IMR-90 (cell line): ENCODE measurements around the gene BMP4. TPM values are rescaled to one million over a fixed set of nuclear protein-coding genes. Genes with fewer than 3 reads are reported as not detected.
A peak's percentile ranks its signal among the peaks of the same experiment; 100 is the strongest.

Experiments used
- ATAC-seq: fragments of 200-7000 bp; cut with Tn5 transposase; 2 replicates; pipeline ENCODE4 v1.9.1; 2020; ENCODE audit warnings: low read depth, mild to moderate bottlenecking, moderate library complexity
- BruUV-seq: library from RNA; stranded (reverse); fragments of 400-500 nt; replicated peaks from 2 replicates; lab custom pipeline; 2021; lab: Mats Ljungman, UMichigan
- CTCF ChIA-PET: fragments of 300-600 bp; formaldehyde crosslinking; extraction: SDS; loops from one replicate; lab custom pipeline; 2021; ENCODE audit warnings: antibody characterized with exemption; lab: Yijun Ruan, JAX
- POLR2A ChIA-PET: fragments of 300-600 bp; sonication (Branson Sonifier 250); formaldehyde crosslinking; loops from one replicate; lab custom pipeline; 2022; ENCODE audit warnings: antibody characterized with exemption; ENCODE audit not compliant: unreplicated experiment; lab: Charles Lee
- DNase-seq: peaks from one replicate; pipeline ENCODE4 v3.0.0; 2013
- H2AFZ ChIP-seq: replicated peaks from 2 replicates; pipeline ENCODE3; 2013; ENCODE audit warnings: low read length, mild to moderate bottlenecking; ENCODE audit not compliant: poor library complexity
- H2AK5ac ChIP-seq: 2 replicates; pipeline ENCODE4 v1.6.1; 2013; ENCODE audit warnings: low read depth, low read length, inconsistent platforms
- H2AK9ac ChIP-seq: replicated peaks from 2 replicates; pipeline ENCODE3; 2013; ENCODE audit warnings: mild to moderate bottlenecking, low read depth, low read length, moderate library complexity; ENCODE audit not compliant: poor library complexity
- H2BK120ac ChIP-seq: 2 replicates; pipeline ENCODE4 v1.6.1; 2013; ENCODE audit warnings: low read depth, low read length, inconsistent platforms
- H2BK15ac ChIP-seq: 3 replicates; pipeline ENCODE4 v1.6.1; 2013; ENCODE audit warnings: low read depth, low read length, inconsistent platforms
- H2BK20ac ChIP-seq: 2 replicates; pipeline ENCODE4 v1.6.1; 2013; ENCODE audit warnings: low read depth, mild to moderate bottlenecking, inconsistent platforms, low read length, moderate library complexity
- H2BK5ac ChIP-seq: 2 replicates; pipeline ENCODE4 v1.6.1; 2013; ENCODE audit warnings: mild to moderate bottlenecking, low read depth, low read length, inconsistent platforms; ENCODE audit not compliant: poor library complexity, severe bottlenecking
- H3K14ac ChIP-seq: replicated peaks from 2 replicates; pipeline ENCODE4 v1.6.1; 2013; ENCODE audit warnings: low read depth, low read length, inconsistent platforms
- H3K18ac ChIP-seq: 2 replicates; pipeline ENCODE4 v1.6.1; 2013; ENCODE audit warnings: low read depth, low read length, control low read depth
- H3K23ac ChIP-seq: 2 replicates; pipeline ENCODE4 v1.6.1; 2013; ENCODE audit warnings: low read depth, low read length, inconsistent platforms
- H3K27ac ChIP-seq: 2 replicates; pipeline ENCODE4 v1.5.1; 2013; ENCODE audit warnings: mild to moderate bottlenecking, control low read depth, low read length; ENCODE audit not compliant: insufficient read depth
- H3K27me3 ChIP-seq: 2 replicates; pipeline ENCODE4 v1.6.1; 2013; ENCODE audit warnings: low read length; ENCODE audit not compliant: control insufficient read depth, insufficient read depth
- H3K36me3 ChIP-seq: 2 replicates; pipeline ENCODE4 v1.6.1; 2013; ENCODE audit warnings: low read length, mixed read lengths; ENCODE audit not compliant: control insufficient read depth, insufficient read depth
- H3K4ac ChIP-seq: 2 replicates; pipeline ENCODE4 v1.6.1; 2013; ENCODE audit warnings: low read depth, low read length, inconsistent platforms
- H3K4me1 ChIP-seq: 2 replicates; pipeline ENCODE4 v1.6.1; 2013; ENCODE audit warnings: low read length, mixed read lengths; ENCODE audit not compliant: control insufficient read depth, insufficient read depth
- H3K4me2 ChIP-seq: 2 replicates; pipeline ENCODE4 v1.6.1; 2013; ENCODE audit warnings: low read depth, mild to moderate bottlenecking, control low read depth, low read length, moderate library complexity
- H3K4me3 ChIP-seq: 2 replicates; pipeline ENCODE4 v1.5.1; 2013; ENCODE audit warnings: low read depth, mild to moderate bottlenecking, control low read depth, low read length, moderate library complexity; ENCODE audit not compliant: insufficient read depth
- H3K56ac ChIP-seq: 2 replicates; pipeline ENCODE4 v1.6.1; 2013; ENCODE audit warnings: low read length, inconsistent platforms; ENCODE audit not compliant: insufficient read depth; ENCODE audit errors: extremely low read depth
- H3K79me1 ChIP-seq, 2 experiments: 2 replicates each; pipeline ENCODE4 v1.6.1; 2013; ENCODE audit warnings: low read length in 2 of 2, inconsistent platforms in 1 of 2, low read depth in 1 of 2
- H3K9ac ChIP-seq: 2 replicates; pipeline ENCODE4 v1.6.1; 2013; ENCODE audit warnings: low read depth, low read length, control low read depth
- H3K9me1 ChIP-seq: 2 replicates; pipeline ENCODE4 v1.6.1; 2013; ENCODE audit warnings: low read length, inconsistent platforms; ENCODE audit not compliant: insufficient read depth
- H3K9me3 ChIP-seq: 2 replicates; pipeline ENCODE4 v1.6.1; 2013; ENCODE audit warnings: low read length; ENCODE audit not compliant: control insufficient read depth, insufficient read depth
- H4K20me1 ChIP-seq: 2 replicates; pipeline ENCODE4 v1.6.1; 2013; ENCODE audit warnings: low read length, inconsistent platforms; ENCODE audit not compliant: insufficient read depth
- H4K5ac ChIP-seq: 2 replicates; pipeline ENCODE4 v1.6.1; 2013; ENCODE audit warnings: mild to moderate bottlenecking, low read depth, low read length, control low read depth
- H4K8ac ChIP-seq, 2 experiments: 2 replicates each; pipeline ENCODE4 v1.6.1; 2013; ENCODE audit warnings: low read depth in 2 of 2, low read length in 2 of 2, control low read depth in 1 of 2, inconsistent platforms in 1 of 2
- H4K91ac ChIP-seq: 2 replicates; pipeline ENCODE4 v1.6.1; 2013; ENCODE audit warnings: low read depth, low read length, inconsistent platforms; ENCODE audit not compliant: insufficient read depth
- BHLHE40 ChIP-seq: fragments of 150-350 bp; IDR thresholded peaks from 2 replicates; pipeline ENCODE4 v1.6.1; 2016; ENCODE audit warnings: mild to moderate bottlenecking, low read depth, low read length
- CEBPB ChIP-seq: IDR thresholded peaks from 2 replicates; pipeline ENCODE4 v1.6.1; 2012; ENCODE audit warnings: low read depth, low read length, improper control_type of control experiment
- CHD1 ChIP-seq: IDR thresholded peaks from 2 replicates; pipeline ENCODE4 v1.6.1; 2012; ENCODE audit warnings: low read depth, low read length, improper control_type of control experiment
- FOS ChIP-seq: fragments of 150-350 bp; IDR thresholded peaks from 2 replicates; pipeline ENCODE4 v1.6.1; 2016; ENCODE audit warnings: low read depth, low read length
- MAFK ChIP-seq: IDR thresholded peaks from 2 replicates; pipeline ENCODE4 v1.6.1; 2012; ENCODE audit warnings: low read depth, low read length, improper control_type of control experiment
- MAZ ChIP-seq: IDR thresholded peaks from 2 replicates; pipeline ENCODE4 v1.6.1; 2012; ENCODE audit warnings: low read depth, mild to moderate bottlenecking, low read length, improper control_type of control experiment, moderate library complexity, borderline replicate concordance
- MXI1 ChIP-seq: IDR thresholded peaks from 2 replicates; pipeline ENCODE4 v1.6.1; 2012; ENCODE audit warnings: low read depth, mild to moderate bottlenecking, low read length, moderate library complexity, borderline replicate concordance
- NFE2L2 ChIP-seq: fragments of 150-350 bp; IDR thresholded peaks from 2 replicates; pipeline ENCODE4 v1.6.1; 2016; ENCODE audit warnings: low read depth, mild to moderate bottlenecking, low read length
- POLR2A ChIP-seq: IDR thresholded peaks from 2 replicates; pipeline ENCODE4 v1.6.1; 2012; ENCODE audit warnings: mild to moderate bottlenecking, low read depth, low read length
- RAD21 ChIP-seq: IDR thresholded peaks from 2 replicates; pipeline ENCODE4 v1.6.1; 2012; ENCODE audit warnings: low read length, improper control_type of control experiment
- RCOR1 ChIP-seq: IDR thresholded peaks from 2 replicates; pipeline ENCODE4 v1.6.1; 2012; ENCODE audit warnings: mild to moderate bottlenecking, low read length, improper control_type of control experiment; ENCODE audit not compliant: insufficient replicate concordance
- RFX5 ChIP-seq: IDR thresholded peaks from 2 replicates; pipeline ENCODE4 v1.8.0; 2012; ENCODE audit warnings: low read depth, mild to moderate bottlenecking, low read length, moderate library complexity
- SMC3 ChIP-seq: fragments of 150-350 bp; IDR thresholded peaks from 2 replicates; pipeline ENCODE4 v1.6.1; 2016; ENCODE audit warnings: low read depth, mild to moderate bottlenecking, antibody characterized with exemption, low read length, moderate library complexity
- WGBS, 2 experiments: methylation state at CpG; one replicate each; pipeline versions ENCODE4 v1.1.5 to v1.1.7; 2013; ENCODE audit warnings: missing lambda C conversion rate in 2 of 2; ENCODE audit not compliant: insufficient read length in 1 of 2; ENCODE audit errors: extremely low coverage in 2 of 2; 5-methylcytosine and 5-hydroxymethylcytosine counted together
- dilution Hi-C: fragments of 300-500 bp; cut with HindIII; formaldehyde crosslinking; loops from one replicate; pipeline ENCODE4 v1.14.3; 2018; ENCODE audit warnings: low sequenced_read_pairs; ENCODE audit not compliant: unreplicated experiment
- in situ Hi-C: fragments of 300-500 bp; cut with MboI; formaldehyde crosslinking; loops from 3 replicates; pipeline ENCODE4 v1.14.3; 2019; ENCODE audit warnings: low sequenced_read_pairs, inconsistent platforms, mixed read lengths
- intact Hi-C: fragments of 100-400 bp; cut with micrococcal nuclease; formaldehyde crosslinking; loops from 2 replicates; pipeline ENCODE4 v1.10.0; 2022
- polyA plus RNA-seq, 3 experiments: library from polyadenylated mRNA; depleted of rRNA; stranded (reverse); fragments of >200 nt; gene quantifications; 2 replicates each; pipeline ENCODE4 v1.2.3, GENCODE V29; 2012; ENCODE audit warnings: low replicate concordance in 1 of 3
- total RNA-seq: library from RNA; depleted of rRNA; stranded (reverse); fragments of >200 nt; gene quantifications from 2 replicates; pipeline ENCODE4 v1.2.3, GENCODE V29; 2012
- TF ChIP-seq, protein P1 (sequence below): conservative IDR thresholded peaks from 2 replicates; pipeline ENCODE4 v1.5.1; 2012; ENCODE audit warnings: mild to moderate bottlenecking, low read depth, low read length, improper control_type of control experiment
- TF ChIP-seq, protein P2 (sequence below): fragments of 150-350 bp; IDR thresholded peaks from 2 replicates; pipeline ENCODE4 v1.6.1; 2016; ENCODE audit warnings: low read depth, mild to moderate bottlenecking, low read length, moderate library complexity, borderline replicate concordance

Gene BMP4
- total and polyA plus RNA-seq, 2 of the 4 experiments (the other 2 are of a cell fraction): 3.4 to 4.2 TPM

DNA sequence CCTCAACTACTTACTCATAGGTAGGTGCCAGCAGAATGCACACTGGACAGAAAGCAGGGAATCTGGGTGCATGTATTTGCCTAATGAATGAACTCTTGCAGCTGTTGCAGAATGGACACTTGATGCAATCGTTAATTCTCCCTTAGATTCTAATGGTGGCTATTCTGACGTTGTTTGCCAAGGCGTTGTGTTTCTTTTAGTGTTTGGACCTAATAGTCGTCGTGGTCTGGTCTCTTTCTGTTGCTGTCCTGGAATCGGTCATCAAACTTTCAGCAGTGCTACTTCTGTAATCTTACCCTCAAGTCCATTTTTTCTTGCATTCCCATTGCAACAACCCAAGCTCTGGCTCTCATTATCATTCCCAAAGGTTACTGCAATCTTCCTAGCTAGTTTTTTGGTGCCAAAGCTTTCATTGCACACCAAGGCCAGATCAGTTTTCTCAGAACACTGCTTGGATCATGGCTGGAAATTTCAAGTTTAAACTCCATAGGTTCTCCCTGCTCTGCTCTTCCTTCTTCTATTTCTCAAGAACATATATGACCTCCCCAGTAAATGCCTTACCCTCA, 31.3 kb downstream of the BMP4 start:
- BruUV-seq: no TSS peak
- peak overlapping the region; percentile 52 for H3K4me2 ChIP-seq
- peak overlapping the region; percentile 89 for H2AK5ac ChIP-seq
- no peak overlapping the region for H2AFZ ChIP-seq
- peak overlapping the region; percentile 74 for H3K4ac ChIP-seq
- no peak overlapping the region for H3K9ac ChIP-seq
- peak overlapping the region; percentile 74 for H3K18ac ChIP-seq
- no peak for ATAC-seq
- peaks cover 13% of the 10 kb centered on the region for H3K9me1 ChIP-seq
- peak overlapping the region; percentile 79 for H2BK20ac ChIP-seq
- peak overlapping the region; percentile 56 for H3K56ac ChIP-seq
- no peaks in the 10 kb centered on the region for H3K9me3 ChIP-seq
- H2BK15ac ChIP-seq: peak overlapping the region; percentile 53
- H4K8ac ChIP-seq: peak overlapping the region in 1 of 2 experiments; percentile 69; a peak in 2 of 4 replicates
- H2BK120ac ChIP-seq: peak overlapping the region; percentile 91
- no peaks in the 10 kb centered on the region for H4K20me1 ChIP-seq
- peak overlapping the region; percentile 27; the same call in 1 of the 2 replicates for H4K5ac ChIP-seq
- no peaks in the 10 kb centered on the region for H3K79me1 ChIP-seq
- 88% methylated on average over 4 of the region's 6 CpGs; no CpG with 5 or more reads in 1 of the 2 experiments for WGBS, 2 experiments
- no peak for DNase-seq
- in situ Hi-C loops (no loop called here), intact Hi-C loops (no loop called here), dilution Hi-C loops (no loop called here)
- H3K23ac ChIP-seq: peak overlapping the region; percentile 43
- ChIA-PET POLR2A (interaction anchor here (0.6 kb wide), 1 partner anchor 351 kb away, joined by 3 read pairs; no protein-coding TSS in a partner anchor), CTCF (interaction anchor here (0.7 kb wide), 1 partner anchor 385 kb away, joined by 3 read pairs; no protein-coding TSS in a partner anchor)
- H2BK5ac ChIP-seq: peak overlapping the region; percentile 70
- peaks cover 13% of the 10 kb centered on the region for H3K4me1 ChIP-seq
- H3K27ac ChIP-seq: peak overlapping the region; percentile 46; the same call in 1 of the 2 replicates
- peak overlapping the region; percentile 90 for H4K91ac ChIP-seq
- H3K14ac ChIP-seq: peak overlapping the region; percentile 44; the same call in 1 of the 2 replicates
- H3K4me3 ChIP-seq: no peak overlapping the region
- no peaks in the 10 kb centered on the region for H3K27me3 ChIP-seq
- H2AK9ac ChIP-seq: no peak overlapping the region
- TF ChIP-seq RCOR1: no peak
- TF ChIP-seq, protein P1, sequence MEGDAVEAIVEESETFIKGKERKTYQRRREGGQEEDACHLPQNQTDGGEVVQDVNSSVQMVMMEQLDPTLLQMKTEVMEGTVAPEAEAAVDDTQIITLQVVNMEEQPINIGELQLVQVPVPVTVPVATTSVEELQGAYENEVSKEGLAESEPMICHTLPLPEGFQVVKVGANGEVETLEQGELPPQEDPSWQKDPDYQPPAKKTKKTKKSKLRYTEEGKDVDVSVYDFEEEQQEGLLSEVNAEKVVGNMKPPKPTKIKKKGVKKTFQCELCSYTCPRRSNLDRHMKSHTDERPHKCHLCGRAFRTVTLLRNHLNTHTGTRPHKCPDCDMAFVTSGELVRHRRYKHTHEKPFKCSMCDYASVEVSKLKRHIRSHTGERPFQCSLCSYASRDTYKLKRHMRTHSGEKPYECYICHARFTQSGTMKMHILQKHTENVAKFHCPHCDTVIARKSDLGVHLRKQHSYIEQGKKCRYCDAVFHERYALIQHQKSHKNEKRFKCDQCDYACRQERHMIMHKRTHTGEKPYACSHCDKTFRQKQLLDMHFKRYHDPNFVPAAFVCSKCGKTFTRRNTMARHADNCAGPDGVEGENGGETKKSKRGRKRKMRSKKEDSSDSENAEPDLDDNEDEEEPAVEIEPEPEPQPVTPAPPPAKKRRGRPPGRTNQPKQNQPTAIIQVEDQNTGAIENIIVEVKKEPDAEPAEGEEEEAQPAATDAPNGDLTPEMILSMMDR: no peak
- no peak for TF ChIP-seq NFE2L2
- TF ChIP-seq BHLHE40: no peak
- TF ChIP-seq MXI1: no peak
- no peak for TF ChIP-seq SMC3
- no peak for TF ChIP-seq CEBPB
- TF ChIP-seq RFX5: no peak
- TF ChIP-seq RAD21: no peak
- TF ChIP-seq FOS: no peak
- no peak for TF ChIP-seq MAZ
- TF ChIP-seq CHD1: no peak
- TF ChIP-seq, protein P2, sequence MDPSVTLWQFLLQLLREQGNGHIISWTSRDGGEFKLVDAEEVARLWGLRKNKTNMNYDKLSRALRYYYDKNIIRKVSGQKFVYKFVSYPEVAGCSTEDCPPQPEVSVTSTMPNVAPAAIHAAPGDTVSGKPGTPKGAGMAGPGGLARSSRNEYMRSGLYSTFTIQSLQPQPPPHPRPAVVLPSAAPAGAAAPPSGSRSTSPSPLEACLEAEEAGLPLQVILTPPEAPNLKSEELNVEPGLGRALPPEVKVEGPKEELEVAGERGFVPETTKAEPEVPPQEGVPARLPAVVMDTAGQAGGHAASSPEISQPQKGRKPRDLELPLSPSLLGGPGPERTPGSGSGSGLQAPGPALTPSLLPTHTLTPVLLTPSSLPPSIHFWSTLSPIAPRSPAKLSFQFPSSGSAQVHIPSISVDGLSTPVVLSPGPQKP: no peak
- no peak for TF ChIP-seq MAFK
- no peak for TF ChIP-seq POLR2A
- H3K36me3 ChIP-seq: no peaks in the 10 kb centered on the region
